GM12878 (cell line): ENCODE data around the gene CACNA2D1. TPM values are rescaled to one million over a fixed set of nuclear protein-coding genes. Genes with fewer than 3 reads are reported as not detected.

ENCODE experiments used
- ATAC-seq: fragments of 200-7000 bp; cut with Tn5 transposase; 3 replicates; pipeline ENCODE4 v1.9.1; 2020; ENCODE audit warnings: mild to moderate bottlenecking, moderate library complexity
- BruUV-seq: library from RNA; stranded (reverse); fragments of 400-500 nt; replicated peaks from 2 replicates; lab custom pipeline; 2021; lab: Mats Ljungman, UMichigan
- CTCF ChIA-PET: fragments of 300-600 bp; sonication (Branson Sonifier 250); formaldehyde crosslinking; extraction: SDS; loops from one replicate; lab custom pipeline; 2021; ENCODE audit warnings: inconsistent platforms; lab: Yijun Ruan, JAX
- POLR2A ChIA-PET: fragments of 350-600 bp; formaldehyde crosslinking; extraction: SDS; loops from one replicate; lab custom pipeline; 2021; ENCODE audit warnings: inconsistent platforms; lab: Charles Lee
- RAD21 ChIA-PET: fragments of 300-600 bp; sonication (Branson Sonifier 250); formaldehyde crosslinking; loops from one replicate; lab custom pipeline; 2023; ENCODE audit warnings: antibody characterized with exemption; ENCODE audit not compliant: unreplicated experiment; lab: Charles Lee
- SMC1A ChIA-PET: fragments of 300-600 bp; sonication (Branson Sonifier 250); formaldehyde crosslinking; loops from one replicate; lab custom pipeline; 2023; ENCODE audit not compliant: unreplicated experiment, uncharacterized antibody; lab: Charles Lee
- DNase-seq: peaks from one replicate; pipeline ENCODE4 v3.0.0-alpha.2; 2011; ENCODE audit warnings: low read depth, low spot score
- FAIRE-seq: peaks from 3 replicates; lab custom pipeline; 2011; peaks lifted over from hg19 to GRCh38; lab: Jason Lieb, UNC
- H2AFZ ChIP-seq: 2 replicates; pipeline ENCODE4 v1.6.0; 2011; ENCODE audit warnings: low read depth, low read length, control low read depth; ENCODE audit not compliant: control insufficient read depth
- H3K27ac ChIP-seq: 2 replicates; pipeline ENCODE4 v1.5.1; 2011; ENCODE audit warnings: control low read depth; ENCODE audit not compliant: control insufficient read depth, insufficient read depth
- H3K27me3 ChIP-seq, 2 experiments: replicated peaks in 1 of 2; 2 replicates each; pipeline versions ENCODE4 v1.6.0 to v1.6.1; 2011; ENCODE audit warnings: low read length in 1 of 2; ENCODE audit not compliant: control insufficient read depth in 2 of 2, insufficient read depth in 2 of 2
- H3K36me3 ChIP-seq, 2 experiments: 2 replicates each; pipeline ENCODE4 v1.5.1; 2011; ENCODE audit warnings: low read length in 1 of 2; ENCODE audit not compliant: control insufficient read depth in 2 of 2, insufficient read depth in 2 of 2
- H3K4me1 ChIP-seq: 2 replicates; pipeline ENCODE4 v1.6.1; 2011; ENCODE audit warnings: mild to moderate bottlenecking, low read length, moderate library complexity, mixed read lengths; ENCODE audit not compliant: control insufficient read depth, insufficient read depth
- H3K4me2 ChIP-seq: 2 replicates; pipeline ENCODE4 v1.6.0; 2011; ENCODE audit warnings: control low read depth; ENCODE audit not compliant: control insufficient read depth, insufficient read depth
- H3K4me3 ChIP-seq: fragments of 200-600 bp; sonication (generic); 2 replicates; pipeline ENCODE4 v1.5.1; 2016
- H3K79me2 ChIP-seq: 2 replicates; pipeline ENCODE4 v1.6.0; 2011; ENCODE audit warnings: low read length; ENCODE audit not compliant: control insufficient read depth, insufficient read depth
- H3K9ac ChIP-seq: 2 replicates; pipeline ENCODE4 v1.8.0; 2011; ENCODE audit warnings: low read length, control low read depth, mixed read lengths; ENCODE audit not compliant: control insufficient read depth, insufficient read depth
- H3K9me3 ChIP-seq: replicated peaks from 3 replicates; pipeline ENCODE4 v1.5.1; 2011; ENCODE audit warnings: mild to moderate bottlenecking, low read length; ENCODE audit not compliant: control insufficient read depth, insufficient read depth
- H4K20me1 ChIP-seq: 2 replicates; pipeline ENCODE4 v1.6.0; 2011; ENCODE audit not compliant: control insufficient read depth, insufficient read depth
- CBX3 ChIP-seq: fragments of 200-600 bp; sonication (generic); IDR thresholded peaks from 2 replicates; pipeline ENCODE4 v1.6.1; 2016; ENCODE audit warnings: low read depth, borderline replicate concordance
- CBX5 ChIP-seq: sonication (generic); IDR thresholded peaks from 2 replicates; pipeline ENCODE4 v1.6.1; 2016; ENCODE audit warnings: low read depth, moderate library complexity, mild to moderate bottlenecking, inconsistent platforms
- CREM ChIP-seq: IDR thresholded peaks from 2 replicates; pipeline ENCODE4 v1.6.1; 2014; ENCODE audit warnings: antibody characterized with exemption, low read depth
- ESRRA ChIP-seq: IDR thresholded peaks from 2 replicates; pipeline ENCODE4 v1.6.1; 2012; ENCODE audit warnings: mild to moderate bottlenecking, low read length, improper control_type of control experiment
- LARP7 ChIP-seq: fragments of 450-650 bp; IDR thresholded peaks from 2 replicates; pipeline ENCODE4 v1.6.1; 2017; ENCODE audit warnings: mild to moderate bottlenecking
- MLLT1 ChIP-seq: fragments of 450-650 bp; IDR thresholded peaks from 2 replicates; pipeline ENCODE4 v1.6.1; 2016; ENCODE audit warnings: mild to moderate bottlenecking
- NKRF ChIP-seq: fragments of 450-650 bp; conservative IDR thresholded peaks from 2 replicates; pipeline ENCODE4 v1.6.1; 2017; ENCODE audit warnings: mild to moderate bottlenecking, moderate library complexity
- PAX5 ChIP-seq: IDR thresholded peaks from 2 replicates; pipeline ENCODE4 v1.6.1; 2011; ENCODE audit warnings: low read depth, low read length, borderline replicate concordance
- POLR2A ChIP-seq: IDR thresholded peaks from 2 replicates; pipeline ENCODE4 v1.6.1; 2011; ENCODE audit warnings: low read depth, mild to moderate bottlenecking, low read length
- POLR2AphosphoS2 ChIP-seq: IDR thresholded peaks from 2 replicates; pipeline ENCODE4 v1.6.1; 2011; ENCODE audit warnings: low read depth, mild to moderate bottlenecking, low read length, improper control_type of control experiment, moderate library complexity
- POLR2AphosphoS5 ChIP-seq: IDR thresholded peaks from 2 replicates; pipeline ENCODE4 v1.6.1; 2011; ENCODE audit warnings: mild to moderate bottlenecking, low read length, inconsistent platforms
- RAD51 ChIP-seq: fragments of 450-650 bp; IDR thresholded peaks from 2 replicates; pipeline ENCODE4 v1.6.1; 2016; ENCODE audit warnings: moderate library complexity, mild to moderate bottlenecking, inconsistent platforms
- RUNX3 ChIP-seq: IDR thresholded peaks from 2 replicates; pipeline ENCODE4 v1.6.1; 2012; ENCODE audit warnings: low read length, inconsistent platforms
- SMAD1 ChIP-seq: fragments of 450-650 bp; IDR thresholded peaks from 2 replicates; pipeline ENCODE4 v1.6.1; 2018; ENCODE audit warnings: mild to moderate bottlenecking, low read depth; ENCODE audit not compliant: partially characterized antibody
- ZBTB40 ChIP-seq: fragments of 450-650 bp; IDR thresholded peaks from 2 replicates; pipeline ENCODE4 v1.6.1; 2016; ENCODE audit warnings: mild to moderate bottlenecking, moderate library complexity, borderline replicate concordance
- ZNF24 ChIP-seq: fragments of 450-650 bp; IDR thresholded peaks from 2 replicates; pipeline ENCODE4 v1.6.1; 2017; ENCODE audit warnings: antibody characterized with exemption, mild to moderate bottlenecking
- ZNF274 ChIP-seq: IDR thresholded peaks from one replicate; pipeline ENCODE4 v1.8.0; 2011; ENCODE audit not compliant: insufficient read length, insufficient read depth
- WGBS: methylation state at CpG from one replicate; pipeline ENCODE4 v1.1.6; 2016; ENCODE audit warnings: low lambda C conversion rate; ENCODE audit not compliant: insufficient replicate concordance, insufficient coverage; ENCODE audit errors: missing lambda C conversion rate; 5-methylcytosine and 5-hydroxymethylcytosine counted together
- in situ Hi-C: fragments of 300-500 bp; cut with MboI; formaldehyde crosslinking; loops from 9 replicates; pipeline ENCODE4 v1.14.3; 2018; ENCODE audit warnings: mixed read lengths
- intact Hi-C: fragments of 100-400 bp; cut with micrococcal nuclease; formaldehyde crosslinking; loops from one replicate; pipeline ENCODE4 v1.14.2; 2022; ENCODE audit not compliant: unreplicated experiment
- polyA plus RNA-seq, 11 experiments: library from polyadenylated mRNA; depleted of rRNA in 4 of 11; unstranded in 6 of 11; stranded (reverse) in 5 of 11; fragments of >200 nt; fragmentation: Nextera tagmentation in 4 of 11; fragmentation: Illumina TruSeq in 1 of 11; extraction: Ambion mirVana in 4 of 11; extraction: Trizol in 1 of 11; gene quantifications; 1 replicate in 1 of 11; 2 replicates in 10 of 11; pipeline versions ENCODE4 v1.2.1 to v1.2.3, GENCODE V29; 2011 to 2016; ENCODE audit warnings: inconsistent platforms in 2 of 11, missing spikeins in 2 of 11, low read depth in 1 of 11
- total RNA-seq, 4 experiments: library from RNA; depleted of rRNA in 3 of 4; stranded (reverse); fragments of >200 nt in 3 of 4; fragmentation: Illumina TruSeq in 1 of 4; extraction: Trizol in 1 of 4; gene quantifications; 2 replicates each; pipeline versions ENCODE4 v1.2.1 to v1.2.3, GENCODE V29; 2013 to 2021

CACNA2D1 gene
- total and polyA plus RNA-seq, 10 of the 15 experiments (the other 5 are each of a cell fraction or from before 2014, with no cell fraction given) = 0.14 to 14.8 (median 0.97) TPM

GRCh38 chr7:82163586-82163985 is 280.0 kb downstream of the CACNA2D1 start:
- ATAC-seq (no peak), FAIRE-seq (no peak), DNase-seq (no peak)
- Histone ChIP-seq H3K4me2 (no peak overlapping the region), H4K20me1 (no peaks in the 10 kb centered on the region), H3K36me3 (no peaks in the 10 kb centered on the region), H3K79me2 (no peaks in the 10 kb centered on the region), H3K27me3 (no peaks in the 10 kb centered on the region), H3K27ac (no peak overlapping the region), H3K4me3 (no peak overlapping the region), H3K9me3 (no peaks in the 10 kb centered on the region), H3K4me1 (no peaks in the 10 kb centered on the region), H2AFZ (no peak overlapping the region), H3K9ac (no peak overlapping the region)
- in situ Hi-C loops = no loop called here
- no TSS peak for BruUV-seq
- intact Hi-C loops = loop anchor here (5.0 to 10.0 kb wide), 2 partner anchors 119 to 564 kb away; no protein-coding TSS in a partner anchor
- POLR2A ChIA-PET = interaction anchor here (0.5 kb wide), 1 partner anchor 49 kb away, joined by 3 read pairs; no protein-coding TSS in a partner anchor
- 0% methylated on average over 1 of the region's 1 CpG for WGBS
- RAD21 ChIA-PET = interaction anchor here (1.1 to 1.6 kb wide), 2 partner anchors 14 to 65 kb away, joined by 3 to 5 read pairs; no protein-coding TSS in a partner anchor
- CTCF ChIA-PET = interaction anchor here (1.1 to 1.7 kb wide), 3 partner anchors 19 to 442 kb away, joined by 3 to 6 read pairs (median 3); no protein-coding TSS in a partner anchor
- SMC1A ChIA-PET = interaction anchor here (0.5 to 7.5 kb wide), 6 partner anchors 11 to 414 kb away, joined by 3 to 57 read pairs (median 6); no protein-coding TSS in a partner anchor
- TF ChIP-seq LARP7 (no peak), ZNF274 (no peak), ZBTB40 (no peak), POLR2AphosphoS5 (no peak), POLR2AphosphoS2 (no peak), POLR2A (no peak), CBX5 (no peak), CBX3 (no peak), NKRF (no peak), RAD51 (no peak), ZNF24 (no peak), SMAD1 (no peak), ESRRA (no peak), CREM (no peak), RUNX3 (no peak), PAX5 (no peak), MLLT1 (no peak)
